ENCODE measurements around the gene SLN.

GRCh38 chr11:107708792-107709191 is 3.1 kb downstream of the SLN start:
- no peak for TF ChIP-seq CTCF (IDR thresholded peaks at IDR 0.05; ENCODE audit: poor library complexity)
- no peak for TF ChIP-seq EZH2phosphoT487 (IDR thresholded peaks at IDR 0.05; ENCODE audit: low read depth, severe bottlenecking, unreplicated experiment)

All from hepatocyte (in vitro differentiated cells).